Thoracic aorta endothelial cell (primary cell): ENCODE results near the gene WFDC10A. TPM values are rescaled to one million over a fixed set of nuclear protein-coding genes. Genes with fewer than 3 reads are reported as not detected.

Source experiments
- total RNA-seq: library from RNA; depleted of rRNA; stranded (reverse); fragments of >200 nt; gene quantifications from 2 replicates; pipeline ENCODE4 v1.2.3, GENCODE V29; 2012

WFDC10A gene
- total RNA-seq, result not detected in 2 replicates

GRCh38 chr20:45629496-45630100 is at the start of gene WFDC10A:
Gene WFDC10A, plus strand, starts transcription at chr20:45629739. Its CDS starts 75 bp downstream, at chr20:45629814.

GRCh38 chr20:45631184-45631583 is 1.6 kb downstream of the WFDC10A start, which contains the start of gene WFDC9:
Gene WFDC9, minus strand, starts transcription at chr20:45631284. Its CDS starts 21,103 bp downstream, at chr20:45610181.

GRCh38 chr20:45670139-45670538 is 40.6 kb downstream of the WFDC10A start, which contains the start of gene WFDC11:
Gene WFDC11, minus strand, starts transcription at chr20:45670239. Its CDS starts 19,639 bp downstream, at chr20:45650600.

Other genes starting within 250 kb of the WFDC10A start
- gene DBNDD2, start 221.4 kb upstream of the WFDC10A start, total RNA-seq, result 14.1 and 22.8 TPM in 2 replicates
- 39.2 and 41.9 TPM in 2 replicates for gene PIGT, start 213.6 kb upstream of the WFDC10A start, total RNA-seq
- not detected in 2 replicates for gene WFDC2, start 160.0 kb upstream of the WFDC10A start, total RNA-seq
- not detected in 2 replicates for gene SPINT3, start 114.1 kb upstream of the WFDC10A start, total RNA-seq
- gene WFDC6, start 90.3 kb upstream of the WFDC10A start, total RNA-seq, result not detected in 2 replicates
- not detected in 2 replicates for gene EPPIN, start 82.3 kb upstream of the WFDC10A start, total RNA-seq
- gene WFDC8, start 50.5 kb upstream of the WFDC10A start, total RNA-seq, result not detected in 2 replicates
- gene WFDC9, start 1.5 kb downstream of the WFDC10A start, total RNA-seq, result not detected in 2 replicates
- not detected in 2 replicates for gene WFDC11, start 40.5 kb downstream of the WFDC10A start, total RNA-seq
- gene WFDC13, start 72.3 kb downstream of the WFDC10A start, total RNA-seq, result not detected in 2 replicates
- not detected in 2 replicates for gene WFDC10B, start 75.3 kb downstream of the WFDC10A start, total RNA-seq
- gene SPINT4, start 92.6 kb downstream of the WFDC10A start, total RNA-seq, result not detected in 2 replicates
- 0.13 TPM in 1 of 2 replicates, not detected in the other for gene WFDC3, start 162.1 kb downstream of the WFDC10A start, total RNA-seq
- 18.8 and 22.7 TPM in 2 replicates for gene DNTTIP1, start 162.2 kb downstream of the WFDC10A start, total RNA-seq
- gene UBE2C, start 182.9 kb downstream of the WFDC10A start, total RNA-seq, result 34.0 and 61.5 TPM in 2 replicates
- not detected in 2 replicates for gene TNNC2, start 197.6 kb downstream of the WFDC10A start, total RNA-seq
- 19.8 and 22.3 TPM in 2 replicates for gene SNX21, start 204.1 kb downstream of the WFDC10A start, total RNA-seq
- gene ACOT8, start 227.7 kb downstream of the WFDC10A start, total RNA-seq, result 16.8 and 24.0 TPM in 2 replicates
- gene ZSWIM3, start 227.9 kb downstream of the WFDC10A start, total RNA-seq, result 4.8 and 5.4 TPM in 2 replicates